BE2C (cell line): ENCODE measurements around the gene SRCIN1.

ENCODE experiments used
- DNase-seq: peaks from one replicate; pipeline ENCODE4 v3.0.0-alpha.2; 2020
- H3K27me3 ChIP-seq: fragments of 250-450 bp; sonication (Bioruptor Pico); 2 replicates; pipeline ENCODE4 v1.5.1; 2020; ENCODE audit warnings: mild to moderate bottlenecking
- H3K36me3 ChIP-seq: fragments of 250-450 bp; sonication (Bioruptor Pico); 2 replicates; pipeline ENCODE4 v1.5.1; 2020; ENCODE audit warnings: mild to moderate bottlenecking
- H3K4me1 ChIP-seq: fragments of 250-450 bp; sonication (Bioruptor Pico); 2 replicates; pipeline ENCODE4 v1.5.1; 2020
- H3K4me3 ChIP-seq: 2 replicates; pipeline ENCODE4 v1.5.1; 2011; ENCODE audit warnings: low read depth, low read length
- H3K9me3 ChIP-seq: fragments of 250-450 bp; sonication (Bioruptor Pico); 2 replicates; pipeline ENCODE4 v1.5.1; 2020
- TF ChIP-seq, protein P1 (sequence below): IDR thresholded peaks from 2 replicates; pipeline ENCODE4 v1.5.1; 2012; ENCODE audit warnings: mild to moderate bottlenecking, low read depth, low read length

Gene SRCIN1

DNA sequence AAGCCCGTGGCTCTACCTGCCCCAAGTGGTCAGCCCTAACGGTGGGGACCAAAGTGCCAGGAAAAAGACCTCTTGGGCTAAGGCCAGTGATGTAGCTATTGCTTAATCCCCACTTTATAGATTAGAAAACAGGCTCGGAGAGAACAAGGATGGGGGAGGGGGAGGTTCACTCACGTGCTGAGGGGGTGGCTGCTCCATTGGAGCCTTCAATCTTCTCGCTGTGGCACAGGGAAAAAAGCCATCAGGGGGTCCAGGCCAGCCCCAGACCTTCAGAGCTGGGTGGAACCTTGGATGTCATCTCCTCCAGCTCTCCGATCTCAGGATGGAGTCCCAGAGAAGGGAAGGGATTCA lies 45.9 kb downstream of the SRCIN1 start:
- Histone ChIP-seq H3K36me3 (no peaks in the 10 kb centered on the region), H3K27me3 (no peaks in the 10 kb centered on the region), H3K9me3 (no peaks in the 10 kb centered on the region), H3K4me1 (peaks cover 27% of the 10 kb centered on the region), H3K4me3 (peak overlapping the region; percentile 62)
- TF ChIP-seq, protein P1, sequence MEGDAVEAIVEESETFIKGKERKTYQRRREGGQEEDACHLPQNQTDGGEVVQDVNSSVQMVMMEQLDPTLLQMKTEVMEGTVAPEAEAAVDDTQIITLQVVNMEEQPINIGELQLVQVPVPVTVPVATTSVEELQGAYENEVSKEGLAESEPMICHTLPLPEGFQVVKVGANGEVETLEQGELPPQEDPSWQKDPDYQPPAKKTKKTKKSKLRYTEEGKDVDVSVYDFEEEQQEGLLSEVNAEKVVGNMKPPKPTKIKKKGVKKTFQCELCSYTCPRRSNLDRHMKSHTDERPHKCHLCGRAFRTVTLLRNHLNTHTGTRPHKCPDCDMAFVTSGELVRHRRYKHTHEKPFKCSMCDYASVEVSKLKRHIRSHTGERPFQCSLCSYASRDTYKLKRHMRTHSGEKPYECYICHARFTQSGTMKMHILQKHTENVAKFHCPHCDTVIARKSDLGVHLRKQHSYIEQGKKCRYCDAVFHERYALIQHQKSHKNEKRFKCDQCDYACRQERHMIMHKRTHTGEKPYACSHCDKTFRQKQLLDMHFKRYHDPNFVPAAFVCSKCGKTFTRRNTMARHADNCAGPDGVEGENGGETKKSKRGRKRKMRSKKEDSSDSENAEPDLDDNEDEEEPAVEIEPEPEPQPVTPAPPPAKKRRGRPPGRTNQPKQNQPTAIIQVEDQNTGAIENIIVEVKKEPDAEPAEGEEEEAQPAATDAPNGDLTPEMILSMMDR: no peak
- DNase-seq: no peak

DNA sequence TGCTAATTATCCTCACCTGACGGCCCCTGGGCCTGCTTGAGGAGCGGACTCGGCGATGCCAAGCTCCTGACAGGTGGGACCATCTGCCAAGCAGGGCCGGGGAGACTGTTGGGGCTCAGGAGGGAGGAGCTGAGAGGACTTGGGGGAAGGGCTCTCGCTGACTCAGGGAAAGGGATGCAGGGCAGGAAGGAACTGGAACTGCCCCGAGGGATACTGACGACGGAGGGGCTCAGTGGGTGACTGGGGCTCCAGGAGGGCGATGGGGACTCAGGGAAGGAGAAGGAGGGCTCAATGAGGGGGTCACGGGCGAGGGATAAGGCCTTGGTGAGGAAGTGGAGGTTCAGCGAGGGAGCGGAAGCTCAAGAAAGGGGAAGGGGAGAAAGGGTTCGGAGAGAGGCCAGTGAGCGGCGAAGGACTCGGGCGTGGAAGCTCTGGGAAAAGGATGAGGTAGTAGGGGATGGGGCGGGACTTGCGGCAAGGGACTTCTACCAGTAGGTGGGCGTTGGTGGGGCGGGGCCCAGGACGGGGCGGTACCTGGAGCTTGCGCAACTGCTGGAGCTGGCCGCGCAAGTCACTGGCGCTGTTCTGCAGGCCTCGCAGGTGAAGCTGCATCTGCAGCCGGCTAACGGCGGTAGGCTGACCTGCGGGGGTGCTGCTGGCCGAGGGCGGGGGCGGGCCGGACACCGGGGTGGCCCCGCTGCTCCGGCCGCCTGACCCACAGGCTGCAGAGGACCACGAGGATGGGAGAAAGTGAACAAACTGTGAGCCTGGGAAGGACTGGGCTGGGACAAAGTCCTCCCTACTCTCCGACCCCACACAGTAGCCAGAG lies 46.5 kb downstream of the SRCIN1 start:
- Histone ChIP-seq H3K9me3 (no peaks in the 10 kb centered on the region), H3K36me3 (no peaks in the 10 kb centered on the region), H3K4me3 (peak overlapping the region; percentile 62), H3K27me3 (no peaks in the 10 kb centered on the region), H3K4me1 (peaks cover 32% of the 10 kb centered on the region)
- peak; percentile 99 for DNase-seq
- TF ChIP-seq, protein P1: peak; percentile 31

DNA sequence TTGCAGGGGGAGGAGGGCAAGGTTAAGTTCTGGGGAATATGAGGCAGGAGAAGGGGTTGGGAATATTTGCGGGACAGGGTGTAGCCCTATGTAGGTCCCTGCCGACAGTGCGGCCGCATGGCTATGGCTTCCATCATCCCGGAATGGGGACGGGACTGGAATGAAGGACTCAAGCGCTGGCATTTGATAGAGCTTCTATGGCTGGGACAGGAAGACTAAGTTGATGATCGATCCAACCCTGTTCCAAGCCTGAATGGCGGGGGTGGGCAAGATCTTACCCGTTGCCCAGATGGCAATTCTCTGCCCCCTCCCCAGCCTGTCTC lies 47.1 kb downstream of the SRCIN1 start:
- TF ChIP-seq, protein P1: no peak
- Histone ChIP-seq H3K27me3 (no peaks in the 10 kb centered on the region), H3K36me3 (no peaks in the 10 kb centered on the region), H3K4me1 (peaks cover 28% of the 10 kb centered on the region), H3K4me3 (peak overlapping the region; percentile 62), H3K9me3 (no peaks in the 10 kb centered on the region)
- DNase-seq: no peak

DNA sequence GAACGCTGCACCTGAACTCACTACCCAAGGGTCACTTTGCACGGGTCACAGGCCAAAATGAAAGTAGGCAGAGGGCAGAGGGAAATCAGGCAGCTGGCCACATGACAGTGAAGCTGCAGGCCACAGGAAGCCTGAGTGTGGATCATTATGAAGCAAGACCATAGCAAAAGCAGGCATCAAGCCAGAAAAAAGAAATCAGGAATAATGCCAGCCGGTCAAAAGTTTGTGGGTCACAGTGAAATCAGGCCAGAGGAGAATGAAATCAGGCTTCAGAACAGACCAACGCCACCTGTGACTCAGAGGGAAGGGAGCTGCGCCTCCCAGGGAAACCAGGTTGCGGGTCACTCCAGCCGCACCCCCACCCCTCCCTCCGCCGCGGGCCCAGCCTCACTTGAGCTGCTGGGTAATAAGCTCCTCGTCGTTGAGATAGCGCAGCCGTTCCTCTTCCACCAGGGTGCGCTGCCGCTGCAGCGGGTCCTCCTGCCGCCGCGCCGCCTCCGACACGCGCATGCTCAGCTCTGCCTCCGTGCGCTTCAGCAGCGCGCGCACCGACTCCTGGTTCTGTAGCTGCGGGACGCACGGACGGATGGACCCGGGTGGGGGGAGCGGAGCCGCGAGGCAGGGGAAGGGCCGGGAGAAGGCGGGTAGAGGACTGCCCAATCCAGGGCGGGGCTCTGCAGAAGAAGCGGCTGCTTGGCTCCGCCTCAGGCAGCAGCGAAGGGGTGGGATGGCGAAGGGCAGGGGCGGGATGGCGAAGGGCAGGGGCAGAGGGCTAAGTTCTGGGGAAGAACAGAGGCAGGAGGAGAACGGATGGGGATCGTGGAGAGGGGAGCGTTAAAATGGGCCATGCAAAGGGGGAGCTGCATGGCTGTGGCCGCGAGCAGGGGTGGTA lies 47.7 kb downstream of the SRCIN1 start:
- Histone ChIP-seq H3K36me3 (no peaks in the 10 kb centered on the region), H3K27me3 (no peaks in the 10 kb centered on the region), H3K4me3 (peak overlapping the region; percentile 62), H3K9me3 (no peaks in the 10 kb centered on the region), H3K4me1 (peaks cover 24% of the 10 kb centered on the region)
- TF ChIP-seq, protein P1: peak; percentile 91
- peak; percentile 98 for DNase-seq

DNA sequence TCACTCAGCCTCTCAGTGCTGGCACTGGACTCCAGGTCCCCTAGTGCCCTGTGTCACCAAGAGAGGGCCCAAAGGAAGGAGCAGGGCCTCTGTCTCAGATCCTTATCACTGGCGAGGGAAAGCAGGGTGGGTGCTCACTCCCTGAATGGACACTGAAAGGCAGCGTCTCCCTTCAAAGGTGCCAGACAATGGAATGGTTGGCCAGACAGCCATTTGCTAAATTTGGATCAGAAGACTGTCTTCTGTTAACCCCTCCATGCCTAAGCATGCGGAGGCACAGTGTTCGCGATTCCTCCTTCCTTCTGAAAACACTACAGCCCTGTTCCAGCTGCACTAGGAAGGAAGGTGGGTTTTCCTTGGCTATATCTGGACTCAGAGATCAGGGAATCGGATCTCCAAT lies 48.4 kb downstream of the SRCIN1 start:
- no peak for DNase-seq
- Histone ChIP-seq H3K9me3 (no peaks in the 10 kb centered on the region), H3K4me1 (peaks cover 24% of the 10 kb centered on the region), H3K27me3 (no peaks in the 10 kb centered on the region), H3K36me3 (no peaks in the 10 kb centered on the region), H3K4me3 (no peak overlapping the region; the same call in 1 of the 2 replicates)
- TF ChIP-seq, protein P1: no peak

DNA sequence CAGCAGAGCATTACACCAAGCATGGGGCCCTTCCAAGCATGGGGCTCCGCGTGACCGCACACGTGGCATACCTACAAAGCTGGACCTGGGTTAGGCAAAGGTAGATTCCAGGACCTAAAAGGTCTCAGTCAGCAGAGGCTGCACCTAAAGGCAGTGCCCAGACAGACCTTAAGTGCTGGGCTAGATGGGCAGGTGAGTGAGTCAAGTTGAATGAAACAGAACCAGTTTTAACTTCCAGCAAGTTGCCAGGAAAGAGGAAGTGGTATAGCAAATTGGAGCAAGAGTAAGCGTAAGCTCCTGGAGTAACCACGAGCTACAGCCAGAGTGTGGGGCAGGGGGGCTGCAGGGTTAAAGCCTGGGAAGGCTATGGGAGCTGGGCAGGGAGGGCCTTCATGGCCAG lies 49.5 kb downstream of the SRCIN1 start:
- H3K4me1 ChIP-seq: peaks cover 24% of the 10 kb centered on the region
- DNase-seq: no peak
- TF ChIP-seq, protein P1: no peak

More for the DNA sequence above, 49.5 kb downstream of the SRCIN1 start:
- H3K27me3 ChIP-seq: no peaks in the 10 kb centered on the region
- no peaks in the 10 kb centered on the region for H3K9me3 ChIP-seq
- no peaks in the 10 kb centered on the region for H3K36me3 ChIP-seq
- no peak overlapping the region for H3K4me3 ChIP-seq
